ENCODE data around the gene TRABD2A. TPM values are rescaled to one million over a fixed set of nuclear protein-coding genes. Genes with fewer than 3 reads are reported as not detected.

TRABD2A gene, protein sequence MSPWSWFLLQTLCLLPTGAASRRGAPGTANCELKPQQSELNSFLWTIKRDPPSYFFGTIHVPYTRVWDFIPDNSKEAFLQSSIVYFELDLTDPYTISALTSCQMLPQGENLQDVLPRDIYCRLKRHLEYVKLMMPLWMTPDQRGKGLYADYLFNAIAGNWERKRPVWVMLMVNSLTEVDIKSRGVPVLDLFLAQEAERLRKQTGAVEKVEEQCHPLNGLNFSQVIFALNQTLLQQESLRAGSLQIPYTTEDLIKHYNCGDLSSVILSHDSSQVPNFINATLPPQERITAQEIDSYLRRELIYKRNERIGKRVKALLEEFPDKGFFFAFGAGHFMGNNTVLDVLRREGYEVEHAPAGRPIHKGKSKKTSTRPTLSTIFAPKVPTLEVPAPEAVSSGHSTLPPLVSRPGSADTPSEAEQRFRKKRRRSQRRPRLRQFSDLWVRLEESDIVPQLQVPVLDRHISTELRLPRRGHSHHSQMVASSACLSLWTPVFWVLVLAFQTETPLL
- 0.49 and 0.51 TPM in 2 replicates for total RNA-seq

DNA sequence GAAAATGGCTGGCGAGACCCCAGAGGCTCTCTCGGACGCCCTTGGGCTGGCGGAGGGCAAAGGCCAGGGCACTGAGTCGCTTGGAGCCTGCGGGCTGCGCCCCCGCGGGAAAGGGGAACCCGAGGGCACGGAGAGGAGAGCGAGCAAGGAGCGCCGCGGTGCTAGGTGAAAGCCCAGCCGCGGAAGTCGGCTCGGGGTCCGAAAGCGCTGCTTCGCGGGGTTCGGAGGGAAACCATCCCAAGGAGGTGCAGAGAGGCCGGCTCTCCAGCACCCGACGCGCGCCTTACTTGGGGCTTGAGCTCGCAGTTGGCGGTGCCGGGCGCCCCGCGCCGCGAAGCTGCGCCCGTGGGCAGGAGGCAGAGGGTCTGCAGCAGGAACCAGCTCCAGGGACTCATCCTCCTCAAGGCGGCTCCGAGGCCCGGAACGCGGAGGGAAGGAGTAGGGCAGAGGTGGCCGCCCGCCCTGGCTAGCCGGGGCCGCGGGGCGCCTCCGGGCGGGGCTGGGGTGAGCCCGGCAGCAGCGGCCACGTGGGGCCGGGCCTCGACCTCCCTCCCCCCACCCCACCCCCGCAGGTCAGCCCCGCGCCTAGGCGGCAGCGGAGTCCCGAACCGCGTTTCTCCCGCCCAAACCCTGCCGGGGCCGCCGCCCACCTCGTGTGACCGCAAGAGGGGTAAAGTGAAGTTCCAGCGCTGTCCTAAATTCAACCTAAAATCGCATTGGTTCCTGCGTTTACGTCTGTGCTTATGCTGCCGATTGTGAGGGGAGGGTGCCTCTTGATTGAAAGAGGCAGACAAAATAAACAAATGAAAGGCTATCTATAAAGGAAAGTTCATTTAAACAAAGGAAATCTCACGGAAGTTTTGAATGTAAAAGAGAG lies at the start of gene TRABD2A:
TSS of gene TRABD2A (minus strand) at position 440 of the 877 bp plus-strand sequence. CDS start at position 395, 45 bp downstream.

DNA sequence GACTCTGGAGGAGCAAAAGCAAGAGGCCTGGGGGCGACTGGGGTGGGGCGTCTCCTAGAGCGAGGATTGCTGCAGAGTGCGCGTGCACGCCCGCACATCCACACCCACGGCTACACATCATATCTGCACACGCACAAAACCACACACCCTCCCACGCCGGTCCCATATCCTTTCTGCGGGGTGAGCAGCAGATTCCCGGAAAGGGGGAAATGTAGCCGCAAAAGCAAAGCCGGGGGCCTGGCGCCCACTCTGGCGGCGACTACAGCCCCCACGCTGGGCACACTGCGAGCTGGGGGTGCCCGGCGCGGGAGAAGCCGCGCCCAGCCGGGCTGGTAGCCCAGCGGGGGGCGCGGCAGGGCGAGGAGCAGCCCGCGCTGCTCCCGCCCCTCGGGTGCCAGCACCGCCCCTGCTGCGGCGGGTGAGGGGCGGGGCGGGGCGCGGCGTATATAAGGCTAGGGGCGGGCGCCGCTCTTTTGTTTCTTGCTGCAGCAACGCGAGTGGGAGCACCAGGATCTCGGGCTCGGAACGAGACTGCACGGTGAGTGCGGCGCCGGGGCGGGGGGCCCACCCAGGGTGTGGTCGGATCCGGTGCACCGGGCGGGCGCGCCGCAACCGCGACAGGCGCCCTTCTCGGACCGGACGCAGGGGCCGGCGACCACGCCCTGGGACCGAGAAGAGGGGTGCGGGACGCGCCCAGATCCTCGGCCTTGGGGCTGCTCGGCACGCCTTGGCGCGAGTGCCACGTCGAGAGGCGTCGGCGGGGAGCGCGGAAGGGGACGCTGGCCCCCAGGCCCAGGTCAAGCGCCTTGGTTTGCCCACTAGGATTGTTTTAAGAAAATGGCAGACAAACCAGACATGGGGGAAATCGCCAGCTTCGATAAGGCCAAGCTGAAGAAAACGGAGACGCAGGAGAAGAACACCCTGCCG lies 24.6 kb upstream of the TRABD2A start, which contains the start of gene TMSB10:
TSS of gene TMSB10 (plus strand) at position 476 of the 927 bp plus-strand sequence.

Other genes starting within 250 kb of the TRABD2A start
- gene TMSB10, start 24.6 kb upstream of the TRABD2A start, total RNA-seq: 4,704 and 6,956 TPM in 2 replicates
- gene KCMF1, start 90.1 kb upstream of the TRABD2A start, total RNA-seq: 33.1 and 41.9 TPM in 2 replicates